Measurements from ENCODE around the gene VWCE.

GRCh38 chr11:61310749-61311148 lies 15.6 kb upstream of the VWCE start:
- no peak for TF ChIP-seq CTCF (conservative IDR thresholded peaks at IDR 0.05; ENCODE audit: low read depth, low read length)
- TF ChIP-seq EZH2 (IDR thresholded peaks at IDR 0.05; ENCODE audit: borderline replicate concordance, low read depth, low read length, poor library complexity, severe bottlenecking), result no peak

Measured in A673 (cell line).